SK-N-SH treated with all-trans-retinoic acid at 6 μM for 48 hours (cell line): ENCODE results near the gene C10orf120.

Source experiments
- ATAC-seq: fragments of 200-7000 bp; cut with Tn5 transposase; 3 replicates; pipeline ENCODE4 v1.9.1; 2020; ENCODE audit warnings: mild to moderate bottlenecking, moderate library complexity
- ARNTL ChIP-seq: fragments of 450-650 bp; formaldehyde crosslinking; IDR thresholded peaks from 2 replicates; pipeline ENCODE4 v1.5.0; 2020; ENCODE audit warnings: low read depth, mild to moderate bottlenecking, moderate library complexity, borderline replicate concordance
- BACH2 ChIP-seq: fragments of 250-450 bp; sonication (Bioruptor Pico); IDR thresholded peaks from 2 replicates; pipeline ENCODE4 v1.9.0; 2021; ENCODE audit warnings: mild to moderate bottlenecking, borderline replicate concordance
- CSDC2 ChIP-seq: fragments of 250-450 bp; sonication (Bioruptor Pico); IDR thresholded peaks from 2 replicates; pipeline ENCODE4 v1.5.0; 2020; ENCODE audit warnings: mild to moderate bottlenecking, moderate library complexity
- ESRRG ChIP-seq: fragments of 250-450 bp; sonication (Bioruptor Pico); IDR thresholded peaks from 2 replicates; pipeline ENCODE4 v1.6.1; 2021; ENCODE audit warnings: mild to moderate bottlenecking
- GLIS3 ChIP-seq: fragments of 250-450 bp; sonication (Bioruptor Pico); IDR thresholded peaks from 2 replicates; pipeline ENCODE4 v1.5.0; 2020; ENCODE audit warnings: mild to moderate bottlenecking, moderate library complexity
- ISL1 ChIP-seq: fragments of 250-450 bp; sonication (Bioruptor Pico); IDR thresholded peaks from 2 replicates; pipeline ENCODE4 v2.1.2; 2022; ENCODE audit warnings: mild to moderate bottlenecking, moderate library complexity
- OSR1 ChIP-seq: fragments of 250-450 bp; sonication (Bioruptor Pico); IDR thresholded peaks from 2 replicates; pipeline ENCODE4 v1.8.0; 2022; ENCODE audit warnings: moderate library complexity, mild to moderate bottlenecking, inconsistent platforms
- PATZ1 ChIP-seq: fragments of 250-450 bp; sonication (Bioruptor Pico); IDR thresholded peaks from 2 replicates; pipeline ENCODE4 v1.8.0; 2020; ENCODE audit warnings: mild to moderate bottlenecking, moderate library complexity, borderline replicate concordance
- POU6F1 ChIP-seq: fragments of 250-450 bp; sonication (Bioruptor Pico); IDR thresholded peaks from 2 replicates; pipeline ENCODE4 v1.8.0; 2021; ENCODE audit warnings: low read depth, mild to moderate bottlenecking, moderate library complexity, borderline replicate concordance
- PPARA ChIP-seq: fragments of 250-450 bp; sonication (Bioruptor Pico); IDR thresholded peaks from 2 replicates; pipeline ENCODE4 v1.5.0; 2020; ENCODE audit warnings: mild to moderate bottlenecking, borderline replicate concordance
- RARB ChIP-seq: fragments of 250-450 bp; sonication (Bioruptor Pico); IDR thresholded peaks from 2 replicates; pipeline ENCODE4 v1.8.0; 2021; ENCODE audit warnings: mild to moderate bottlenecking, moderate library complexity
- SNAI2 ChIP-seq: fragments of 250-450 bp; sonication (Bioruptor Pico); IDR thresholded peaks from 2 replicates; pipeline ENCODE4 v1.5.0; 2020; ENCODE audit warnings: mild to moderate bottlenecking, moderate library complexity
- TCF4 ChIP-seq: fragments of 250-450 bp; sonication (Bioruptor Pico); IDR thresholded peaks from 2 replicates; pipeline ENCODE4 v1.8.0; 2021; ENCODE audit warnings: mild to moderate bottlenecking, moderate library complexity, borderline replicate concordance
- TOX ChIP-seq: fragments of 250-450 bp; sonication (Bioruptor Pico); IDR thresholded peaks from 2 replicates; pipeline ENCODE4 v1.8.0; 2021; ENCODE audit warnings: mild to moderate bottlenecking, moderate library complexity, borderline replicate concordance
- ZC3H10 ChIP-seq: fragments of 250-450 bp; sonication (Bioruptor Pico); IDR thresholded peaks from 2 replicates; pipeline ENCODE4 v1.5.1; 2021; ENCODE audit warnings: mild to moderate bottlenecking, moderate library complexity
- ZFP3 ChIP-seq: fragments of 250-450 bp; sonication (Bioruptor Pico); IDR thresholded peaks from 2 replicates; pipeline ENCODE4 v1.5.0; 2020; ENCODE audit warnings: mild to moderate bottlenecking, moderate library complexity
- ZFP30 ChIP-seq: fragments of 450-650 bp; formaldehyde crosslinking; IDR thresholded peaks from 2 replicates; pipeline ENCODE4 v1.5.0; 2022; ENCODE audit warnings: mild to moderate bottlenecking, moderate library complexity
- ZNF565 ChIP-seq: fragments of 450-650 bp; formaldehyde crosslinking; conservative IDR thresholded peaks from 2 replicates; pipeline ENCODE4 v1.5.0; 2020; ENCODE audit warnings: low read depth, mild to moderate bottlenecking, moderate library complexity
- ZNF70 ChIP-seq: fragments of 450-650 bp; formaldehyde crosslinking; IDR thresholded peaks from 2 replicates; pipeline ENCODE4 v1.5.0; 2020; ENCODE audit warnings: mild to moderate bottlenecking, moderate library complexity
- ZNF8 ChIP-seq: fragments of 450-650 bp; formaldehyde crosslinking; IDR thresholded peaks from 2 replicates; pipeline ENCODE4 v1.5.0; 2020; ENCODE audit warnings: mild to moderate bottlenecking, moderate library complexity
- TF ChIP-seq, protein P1 (sequence below): fragments of 250-450 bp; sonication (Bioruptor Pico); IDR thresholded peaks from 2 replicates; pipeline ENCODE4 v1.5.1; 2021; ENCODE audit warnings: mild to moderate bottlenecking, moderate library complexity

C10orf120 gene

GRCh38 chr10:122713091-122713885 lies 13.6 kb upstream of the C10orf120 start:
- TF ChIP-seq RARB (CRISPR knock-in tag) (no peak), POU6F1 (no peak), SNAI2 (no peak), ZFP3 (no peak), TCF4 (CRISPR knock-in tag) (no peak), ZC3H10 (CRISPR knock-in tag) (no peak), CSDC2 (CRISPR knock-in tag) (no peak), OSR1 (CRISPR knock-in tag) (no peak), TOX (CRISPR knock-in tag) (no peak), ZNF8 (no peak), ARNTL (CRISPR knock-in tag) (no peak), ESRRG (CRISPR knock-in tag) (no peak), ZFP30 (no peak), ZNF565 (CRISPR knock-in tag) (no peak), PATZ1 (CRISPR knock-in tag) (no peak)
- TF ChIP-seq, all 23 proteins: peak for 0
- ATAC-seq = no peak

DNA sequence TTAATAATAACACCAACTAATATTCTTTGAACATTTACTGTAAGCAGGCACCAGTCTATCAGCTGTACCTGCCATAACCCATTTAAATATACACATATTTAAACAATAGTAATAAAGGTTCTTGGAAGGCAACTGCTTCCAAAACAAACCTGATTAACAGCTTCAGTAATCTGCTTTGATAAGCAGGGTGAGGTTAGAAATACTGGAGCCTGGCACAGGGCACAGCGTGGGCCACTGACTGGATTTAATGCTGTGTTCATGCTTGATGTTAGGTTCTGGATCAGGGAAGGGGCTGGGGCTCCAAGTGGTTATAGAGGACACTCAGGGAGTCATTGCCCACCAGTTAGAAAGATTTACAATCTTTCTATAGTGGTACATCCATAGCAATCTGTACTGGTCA lies 10.9 kb upstream of the C10orf120 start:
- no peak for ATAC-seq
- no peak for TF ChIP-seq PATZ1 (CRISPR knock-in tag)
- TF ChIP-seq ARNTL (CRISPR knock-in tag) = no peak
- TF ChIP-seq ZNF8 = no peak
- no peak for TF ChIP-seq OSR1 (CRISPR knock-in tag)
- no peak for TF ChIP-seq ZC3H10 (CRISPR knock-in tag)
- TF ChIP-seq RARB (CRISPR knock-in tag) = no peak
- no peak for TF ChIP-seq CSDC2 (CRISPR knock-in tag)
- no peak for TF ChIP-seq TCF4 (CRISPR knock-in tag)
- TF ChIP-seq PPARA (CRISPR knock-in tag) = no peak
- TF ChIP-seq, protein P1, sequence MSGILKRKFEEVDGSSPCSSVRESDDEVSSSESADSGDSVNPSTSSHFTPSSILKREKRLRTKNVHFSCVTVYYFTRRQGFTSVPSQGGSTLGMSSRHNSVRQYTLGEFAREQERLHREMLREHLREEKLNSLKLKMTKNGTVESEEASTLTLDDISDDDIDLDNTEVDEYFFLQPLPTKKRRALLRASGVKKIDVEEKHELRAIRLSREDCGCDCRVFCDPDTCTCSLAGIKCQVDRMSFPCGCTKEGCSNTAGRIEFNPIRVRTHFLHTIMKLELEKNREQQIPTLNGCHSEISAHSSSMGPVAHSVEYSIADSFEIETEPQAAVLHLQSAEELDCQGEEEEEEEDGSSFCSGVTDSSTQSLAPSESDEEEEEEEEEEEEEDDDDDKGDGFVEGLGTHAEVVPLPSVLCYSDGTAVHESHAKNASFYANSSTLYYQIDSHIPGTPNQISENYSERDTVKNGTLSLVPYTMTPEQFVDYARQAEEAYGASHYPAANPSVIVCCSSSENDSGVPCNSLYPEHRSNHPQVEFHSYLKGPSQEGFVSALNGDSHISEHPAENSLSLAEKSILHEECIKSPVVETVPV (CRISPR knock-in tag) = no peak
- TF ChIP-seq ZNF70 (CRISPR knock-in tag) = no peak
- no peak for TF ChIP-seq ESRRG (CRISPR knock-in tag)
- TF ChIP-seq ZNF565 (CRISPR knock-in tag) = no peak
- TF ChIP-seq SNAI2 = no peak
- TF ChIP-seq ISL1 (CRISPR knock-in tag) = no peak

DNA sequence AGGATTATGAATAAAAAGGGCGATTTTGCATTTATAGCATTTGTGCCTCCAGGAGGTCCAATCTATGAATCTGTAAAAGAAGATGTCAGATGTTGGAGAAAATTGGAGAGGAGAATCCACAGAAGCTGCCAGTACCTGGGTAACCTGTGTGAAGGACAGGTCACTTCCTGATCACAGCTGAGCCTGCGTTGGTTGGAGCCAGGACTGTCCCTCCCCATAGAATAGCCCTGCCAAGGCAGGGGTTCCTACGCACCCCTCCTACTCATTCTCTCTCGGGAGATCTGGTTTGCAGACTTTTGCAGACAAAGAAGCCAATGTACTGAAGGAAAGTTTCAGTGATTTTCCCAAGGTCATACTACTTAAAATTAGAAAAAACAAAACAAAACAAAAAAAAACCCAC lies 10.3 kb upstream of the C10orf120 start:
- TF ChIP-seq SNAI2 (no peak), PATZ1 (CRISPR knock-in tag) (no peak), ISL1 (CRISPR knock-in tag) (no peak), ZFP3 (no peak), TCF4 (CRISPR knock-in tag) (no peak), ZNF70 (CRISPR knock-in tag) (no peak), ESRRG (CRISPR knock-in tag) (no peak), ZC3H10 (CRISPR knock-in tag) (no peak), ZNF8 (no peak), PPARA (CRISPR knock-in tag) (no peak), ARNTL (CRISPR knock-in tag) (no peak), OSR1 (CRISPR knock-in tag) (no peak), GLIS3 (no peak), BACH2 (no peak)
- TF ChIP-seq, all 23 proteins: peak for 0
- ATAC-seq = no peak
